NOMO-1 treated with dmso at 0.1 percent for 144 hours (cell line): ENCODE data around the gene COPRS.
"Not testable (repeated sequence)": the region's sequence is repeated elsewhere in the genome, so short reads cannot be mapped to it uniquely, and the experiment has no call there.

ENCODE experiments used
- DNase-seq: peaks from one replicate; lab custom pipeline; 2025; ENCODE audit not compliant: unreplicated experiment; lab: John Stamatoyannopoulos, UW

COPRS gene

DNA sequence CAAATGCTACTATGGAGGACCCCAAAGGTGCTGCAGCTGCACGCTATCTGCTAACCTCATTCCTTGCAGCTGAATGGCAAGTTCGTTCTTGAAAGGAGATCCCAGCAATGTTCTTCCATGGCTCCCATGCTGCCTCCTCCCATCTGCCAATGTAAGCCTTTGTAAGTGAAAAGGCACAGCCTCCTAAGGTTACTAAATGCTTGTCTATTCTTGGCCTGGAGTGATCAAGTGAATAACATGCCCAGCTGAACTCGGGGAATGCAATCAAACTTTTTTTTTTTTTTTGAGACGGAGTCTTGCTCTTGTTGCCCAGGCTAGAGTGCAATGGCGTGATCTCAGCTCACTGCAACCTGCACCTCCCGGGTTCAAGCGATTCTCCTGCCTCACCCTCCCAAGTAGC lies 49.2 kb downstream of the COPRS start:
- not testable (repeated sequence) for DNase-seq

DNA sequence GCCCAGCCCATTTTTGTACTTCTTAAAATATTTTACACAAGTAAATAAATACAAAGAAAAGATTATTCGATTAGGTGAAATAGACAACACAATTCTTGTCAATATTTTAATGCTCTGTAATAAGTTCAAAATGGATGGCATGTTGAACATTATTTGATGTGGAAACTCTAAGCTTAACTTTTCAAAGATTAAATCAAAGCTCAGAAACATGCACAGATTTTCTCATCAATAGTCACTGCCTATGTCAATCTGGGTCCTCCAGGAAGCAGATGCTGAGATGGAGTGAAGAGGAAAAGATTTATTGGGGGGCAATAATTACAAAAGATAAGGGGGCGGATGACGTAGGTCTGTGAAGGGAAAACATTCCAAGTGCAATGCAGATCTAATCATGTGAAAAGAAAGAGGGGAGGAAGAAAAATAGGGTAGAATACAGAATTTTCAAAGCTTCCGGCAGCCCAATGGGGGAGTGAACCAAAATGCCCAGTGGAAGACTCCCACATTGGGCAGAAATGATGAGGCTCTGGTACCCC lies 50.5 kb downstream of the COPRS start:
- no peak for DNase-seq

DNA sequence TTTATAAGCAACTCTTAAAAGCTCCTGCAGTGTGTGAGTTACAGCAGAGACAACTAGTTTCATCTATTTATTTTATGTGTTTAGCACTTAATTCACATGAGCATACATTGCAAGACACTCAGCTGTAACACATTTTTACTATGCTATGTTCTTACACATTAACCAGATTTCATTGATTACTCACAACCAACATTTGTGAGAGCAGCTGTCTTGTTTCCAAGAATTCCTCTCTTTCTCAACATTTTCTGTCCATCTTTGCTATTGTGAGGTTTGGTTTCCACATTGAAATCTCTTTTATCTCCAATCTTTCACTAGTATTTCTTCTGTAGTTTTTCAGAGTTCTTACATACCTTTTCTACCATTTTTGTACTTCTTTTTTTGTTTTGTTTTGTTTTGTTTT lies 51.2 kb downstream of the COPRS start:
- DNase-seq = no peak

DNA sequence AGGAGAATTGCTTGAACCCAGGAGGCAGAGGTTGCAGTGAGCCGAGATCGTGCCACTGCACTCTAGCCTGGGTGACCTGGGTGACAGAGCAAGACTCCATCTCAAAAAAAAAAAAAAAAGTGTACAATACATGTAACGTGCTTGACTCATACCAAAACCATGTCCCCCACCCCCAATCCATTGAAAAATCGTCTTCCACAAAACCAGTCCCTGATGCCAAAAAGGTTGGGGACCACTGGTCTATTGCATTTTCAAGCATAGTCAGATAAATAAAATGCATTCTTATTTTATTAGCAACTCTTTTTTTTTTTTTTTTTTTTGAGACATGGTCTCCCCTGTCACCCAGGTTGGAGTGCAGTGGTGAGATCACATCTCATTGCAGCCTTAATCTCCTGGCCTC lies 52.1 kb downstream of the COPRS start:
- no peak for DNase-seq

DNA sequence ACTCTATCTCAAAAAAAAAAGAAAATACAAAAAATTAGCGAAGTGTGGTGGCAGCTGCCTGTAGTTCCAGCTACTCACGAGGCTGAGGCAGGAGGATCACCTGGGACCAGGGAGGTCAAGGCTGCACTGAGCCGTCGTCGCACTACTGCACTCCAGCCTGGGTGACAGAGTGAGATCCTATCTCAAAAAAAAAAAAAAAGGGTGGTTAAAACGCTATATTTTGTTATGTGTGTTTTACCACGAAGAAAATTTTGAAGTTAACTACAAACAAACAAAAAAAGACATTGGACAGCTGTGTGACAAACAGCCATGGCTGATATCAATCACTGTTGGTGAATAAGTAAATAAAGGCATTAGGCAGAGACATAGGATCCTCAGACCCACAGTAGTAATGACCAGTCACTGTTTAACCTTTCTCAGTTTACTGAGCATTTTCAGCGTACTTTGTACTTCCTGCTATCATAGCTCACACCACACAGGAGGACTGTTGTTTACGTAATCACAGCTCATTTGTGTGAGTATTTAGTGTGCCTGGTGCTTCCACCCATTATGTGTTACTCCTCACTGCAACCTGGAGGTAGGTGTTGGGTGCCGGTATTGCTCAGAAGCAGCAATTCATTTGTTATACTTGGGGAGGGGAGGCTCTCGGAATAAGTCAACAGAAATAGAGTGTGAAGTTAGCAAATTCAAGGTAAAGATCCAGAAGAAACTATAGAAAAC lies 55.4 kb downstream of the COPRS start:
- peak; percentile 6 for DNase-seq

DNA sequence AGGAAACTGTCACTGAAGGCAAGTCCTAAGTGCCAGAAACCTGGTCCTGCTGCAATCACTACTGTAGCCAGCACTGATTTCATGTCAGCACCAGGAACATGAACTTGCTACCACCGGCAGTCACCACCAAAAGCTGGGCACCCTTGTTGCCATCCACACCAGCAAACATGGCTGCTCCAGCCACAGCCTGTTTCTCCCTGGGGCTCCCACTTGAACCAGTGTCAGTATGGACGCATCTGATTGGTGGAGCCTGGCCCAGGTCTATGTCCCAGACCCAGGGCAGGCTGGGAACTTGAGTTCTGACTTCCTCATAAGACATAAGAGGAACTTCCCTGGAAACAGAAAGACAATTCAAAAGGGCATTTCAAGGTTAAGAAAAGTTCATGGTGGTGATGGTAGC lies 56.5 kb downstream of the COPRS start:
- DNase-seq = peak; percentile 2
